ENCODE data around the gene NRIP1.
"Not testable (repeated sequence)": the region's sequence is repeated elsewhere in the genome, so short reads cannot be mapped to it uniquely, and the experiment has no call there.

NRIP1 gene

DNA sequence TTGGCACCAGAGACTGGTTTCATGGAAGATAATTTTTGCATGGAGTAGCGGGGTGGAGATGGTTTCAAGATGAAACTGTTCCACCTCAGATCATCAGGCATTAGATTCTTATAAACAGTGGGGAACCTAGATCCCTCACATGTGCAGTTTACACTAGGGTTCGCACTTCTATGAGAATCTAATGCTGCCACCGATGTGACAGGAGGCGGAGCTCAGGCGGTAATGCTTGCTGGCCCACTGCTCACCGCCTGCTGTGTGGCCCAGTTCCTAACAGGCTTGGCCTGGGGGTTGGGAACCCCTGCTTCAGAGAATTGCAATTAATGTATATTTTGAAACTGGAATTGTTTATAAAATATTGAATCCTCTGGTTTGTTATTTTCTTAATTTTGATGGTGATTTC is 92.1 kb downstream of the NRIP1 start:
- no peak for DNase-seq (ENCODE audit: low read depth)

DNA sequence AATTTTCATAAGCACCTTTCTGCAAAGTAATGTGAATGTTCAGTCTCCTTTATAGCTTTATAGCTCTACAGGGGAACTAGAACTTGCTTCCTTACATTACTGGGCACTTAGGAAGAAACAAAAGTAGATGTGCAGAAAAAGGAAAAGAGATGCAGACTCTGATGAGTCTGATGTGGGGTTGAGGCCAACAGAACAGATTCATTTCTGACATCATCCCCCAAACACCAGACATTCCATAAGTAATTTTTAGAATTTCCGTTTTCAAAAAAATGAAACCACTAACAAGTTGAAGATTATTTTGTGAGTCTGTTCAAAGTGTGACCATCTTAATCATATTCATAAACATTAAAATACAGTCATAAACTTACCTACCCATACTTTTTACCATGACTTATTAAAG is 96.0 kb downstream of the NRIP1 start:
- no peak for DNase-seq (ENCODE audit: low read depth)

- DNase-seq (ENCODE audit: low read depth): no peak
Measured at GRCh38 chr21:14968029-14968428, 96.8 kb downstream of the NRIP1 start.

DNA sequence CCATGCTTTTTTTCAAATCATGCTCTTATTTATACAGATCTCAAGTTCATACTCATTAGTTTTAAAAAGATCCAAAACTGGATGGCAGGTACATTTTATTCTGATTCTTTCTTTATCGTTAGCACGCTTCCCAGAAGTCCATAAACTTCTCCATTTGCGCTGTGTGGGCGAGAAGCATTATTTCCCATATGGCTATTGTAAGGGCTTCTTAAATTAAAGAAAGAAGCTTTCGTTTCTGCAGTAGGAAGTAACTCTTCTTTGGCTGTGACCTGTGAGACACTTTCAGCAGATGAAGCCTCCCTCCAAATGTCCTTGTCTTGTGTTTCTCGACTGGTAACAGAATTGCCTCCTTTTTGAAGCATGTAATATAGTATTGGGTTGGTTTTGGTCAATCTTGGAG is 100.2 kb downstream of the NRIP1 start:
- DNase-seq (ENCODE audit: low read depth): no peak

- no peak for DNase-seq (ENCODE audit: low read depth)
Measured at GRCh38 chr21:14962217-14962616, 102.6 kb downstream of the NRIP1 start.

DNA sequence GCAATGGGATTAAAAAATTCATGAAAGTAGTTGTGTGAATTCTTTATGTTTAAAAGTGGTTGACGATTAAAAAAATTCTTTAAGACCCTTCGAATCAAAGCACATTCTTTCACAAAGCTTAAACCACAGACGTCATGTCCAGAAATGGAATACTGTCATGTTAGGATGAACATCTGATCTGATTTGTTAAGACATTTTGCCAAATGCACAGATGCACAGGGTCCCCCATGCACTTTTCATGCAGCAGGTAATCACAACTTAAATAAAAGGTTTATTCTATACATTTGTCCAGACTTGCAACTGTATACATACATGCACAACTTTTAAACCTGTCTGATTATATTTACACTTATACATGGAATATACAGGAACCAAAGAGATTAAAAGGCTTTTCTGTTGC is 103.3 kb downstream of the NRIP1 start:
- DNase-seq (ENCODE audit: low read depth): no peak

GRCh38 chr21:14959343-14959742 is 105.5 kb downstream of the NRIP1 start:
- no peak for DNase-seq (ENCODE audit: low read depth)

DNA sequence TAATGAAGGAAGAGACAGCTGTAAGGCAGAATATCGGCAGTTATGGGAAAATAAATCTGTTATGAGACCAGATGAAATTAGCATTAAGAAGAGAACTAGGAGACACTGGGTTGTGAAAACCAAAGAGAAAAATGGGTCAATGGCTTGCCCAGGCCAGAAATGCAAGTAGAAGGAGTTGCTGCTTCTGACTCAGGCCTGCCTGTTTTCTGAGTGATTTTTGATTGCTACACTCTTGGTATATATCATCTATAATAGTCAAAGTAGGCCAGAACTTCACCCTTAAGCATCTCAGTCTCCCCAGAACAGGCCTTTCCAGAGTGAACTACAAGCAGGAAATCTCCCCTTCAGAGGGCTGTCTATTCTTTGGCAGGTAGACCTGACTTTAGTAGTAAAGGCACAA is 107.0 kb downstream of the NRIP1 start:
- no peak for DNase-seq (ENCODE audit: low read depth)

DNA sequence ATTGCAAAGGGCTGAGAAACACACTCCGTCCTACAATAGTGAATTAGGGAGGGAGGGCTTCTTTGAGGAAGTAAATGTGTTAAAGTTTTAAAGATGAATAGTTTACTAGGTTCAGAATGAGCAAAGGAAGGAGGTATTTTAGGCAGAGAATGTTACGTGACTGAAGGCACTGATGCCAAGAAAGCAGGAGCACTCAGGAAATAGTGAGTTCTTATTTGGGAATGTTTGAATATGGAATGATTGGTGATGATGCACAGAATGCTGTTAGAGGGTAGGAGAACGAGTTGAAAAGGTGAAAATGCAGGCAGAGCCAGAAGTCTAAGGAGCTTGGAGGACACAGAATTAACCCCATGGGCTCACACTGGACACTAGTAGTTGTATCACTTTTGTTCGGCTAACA is 108.0 kb downstream of the NRIP1 start:
- no peak for DNase-seq (ENCODE audit: low read depth)

- DNase-seq (ENCODE audit: low read depth): no peak
Measured at GRCh38 chr21:14955936-14956520, 108.8 kb downstream of the NRIP1 start.

DNA sequence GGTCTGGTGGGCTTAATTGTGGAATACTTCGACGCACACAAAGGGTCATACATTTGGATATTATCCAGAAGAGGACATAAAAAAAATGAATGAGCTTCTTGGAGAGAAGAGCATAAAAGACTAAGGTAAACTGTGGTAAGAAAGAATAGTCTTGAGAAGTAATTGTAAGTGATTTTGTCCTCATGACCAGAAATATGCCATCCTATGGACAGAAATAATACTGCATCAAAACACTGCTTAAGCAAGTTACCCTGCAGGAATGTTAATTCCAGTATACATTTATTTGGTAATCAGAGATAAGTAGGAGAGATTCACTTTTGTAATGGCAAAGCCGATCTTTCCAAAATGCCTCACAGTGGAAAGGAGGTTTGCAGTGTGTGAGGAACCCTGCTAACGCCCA is 111.9 kb downstream of the NRIP1 start:
- no peak for DNase-seq (ENCODE audit: low read depth)

DNA sequence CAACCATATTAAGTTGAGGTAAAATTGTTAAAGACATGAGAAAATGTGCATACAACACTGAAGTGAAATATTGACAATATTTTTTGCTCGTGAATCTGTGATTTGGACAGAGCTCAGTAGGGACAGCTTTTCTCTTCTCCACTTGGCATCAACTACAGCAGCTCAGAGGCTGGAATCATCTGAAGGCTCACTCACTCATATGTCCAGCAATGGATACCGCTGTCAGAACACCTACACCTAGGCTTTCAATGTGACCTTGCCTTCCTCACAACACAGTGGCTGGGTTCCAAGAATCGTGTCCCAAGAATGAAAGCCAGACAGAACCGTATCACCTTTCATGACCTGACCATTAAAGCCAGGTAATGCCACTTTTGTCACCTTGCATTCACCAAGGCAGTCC is 115.2 kb downstream of the NRIP1 start:
- no peak for DNase-seq (ENCODE audit: low read depth)

DNA sequence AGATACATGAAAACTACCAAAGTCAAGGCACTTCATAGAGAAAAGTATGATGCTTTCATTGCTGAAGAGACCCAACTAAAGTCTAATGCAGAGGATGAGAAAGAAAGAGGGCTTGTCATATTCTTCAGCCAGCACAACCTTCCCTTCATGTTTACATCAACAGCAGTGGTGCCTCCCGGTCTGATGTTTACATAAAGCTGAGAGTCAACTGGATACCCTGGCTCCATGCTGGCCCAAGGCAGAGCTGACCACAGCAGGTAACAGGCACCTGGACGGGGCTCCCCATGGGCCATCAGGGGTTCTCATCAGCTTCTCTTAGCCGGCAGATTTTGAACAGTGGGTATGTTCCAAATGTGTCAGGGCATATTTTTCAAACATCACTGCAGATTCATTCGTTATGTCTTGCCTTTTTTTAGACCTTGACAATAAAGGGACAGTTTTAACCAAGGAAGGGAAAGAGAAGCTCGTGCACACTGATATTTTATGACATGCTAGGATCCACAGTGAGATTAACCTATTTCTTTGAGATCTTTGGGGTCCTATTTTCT is 117.1 kb downstream of the NRIP1 start:
- no peak for DNase-seq (ENCODE audit: low read depth)

DNA sequence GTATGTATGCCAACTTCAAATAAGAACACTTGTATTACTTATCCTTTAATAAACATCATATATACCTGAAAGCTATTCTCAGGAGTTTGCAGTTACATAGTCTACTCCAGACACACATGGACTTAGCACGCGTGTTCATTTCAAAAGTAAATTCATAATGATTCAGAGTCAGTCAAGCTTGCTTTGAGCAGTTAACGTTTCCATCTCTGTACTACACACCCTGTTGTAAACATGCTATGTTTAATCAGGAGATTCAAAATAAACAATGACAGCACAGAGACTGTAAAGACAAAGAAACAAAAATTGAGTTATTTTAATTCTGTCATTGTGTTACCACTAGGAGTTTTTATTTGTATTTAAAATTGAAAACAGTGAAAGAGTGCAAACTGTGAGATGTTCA is 119.6 kb downstream of the NRIP1 start:
- DNase-seq (ENCODE audit: low read depth): no peak

DNA sequence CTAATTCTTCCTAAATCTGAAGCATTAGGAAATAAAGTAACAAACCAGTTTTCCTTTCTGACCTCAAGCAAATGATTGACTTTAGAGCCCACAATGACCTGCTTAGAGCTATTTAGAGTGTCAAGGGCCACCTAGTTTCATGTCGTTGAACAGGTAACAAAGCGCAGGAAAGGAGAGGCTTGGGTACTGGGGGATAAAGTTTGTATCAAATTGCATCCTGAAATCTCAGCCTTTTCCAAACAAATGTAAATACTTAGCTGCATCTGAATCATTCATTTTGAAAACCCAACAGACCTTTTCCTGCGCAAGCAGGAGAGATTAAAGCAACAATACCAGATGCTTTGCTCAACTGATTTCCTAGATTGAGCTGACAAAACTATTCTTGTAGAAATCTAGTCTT is 121.2 kb downstream of the NRIP1 start:
- DNase-seq (ENCODE audit: low read depth): no peak

DNA sequence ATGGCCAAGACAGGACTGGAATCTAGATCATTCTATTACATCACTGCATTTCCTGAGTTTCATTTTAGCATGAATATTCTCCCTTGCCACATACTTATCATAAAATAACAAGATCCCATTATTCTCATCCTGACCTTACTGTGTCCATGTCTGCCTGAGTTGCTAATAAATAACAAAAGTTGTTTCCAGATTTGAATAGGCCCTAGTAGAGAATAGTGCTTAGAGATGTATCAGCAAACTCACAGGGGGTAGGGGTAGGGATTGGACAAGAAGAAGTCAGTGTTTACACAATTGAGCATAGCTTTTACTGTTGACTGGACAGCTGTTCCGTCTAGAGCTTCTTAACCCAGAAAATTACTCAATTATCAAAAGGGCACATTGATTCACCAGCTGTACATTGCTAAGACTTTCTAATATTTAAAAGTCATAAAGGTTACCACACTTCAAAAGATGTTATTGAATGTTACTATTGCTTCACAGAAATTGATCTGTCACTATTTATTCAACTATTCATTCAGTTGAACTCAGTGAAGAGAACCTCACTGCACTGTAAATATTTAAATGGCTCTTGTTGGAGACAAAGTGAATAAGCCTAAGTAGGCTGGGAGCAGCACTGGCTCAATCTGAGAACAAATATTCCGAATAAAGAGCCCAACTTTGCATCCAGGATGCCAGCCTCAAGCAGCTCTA is 121.9 kb downstream of the NRIP1 start:
- no peak for DNase-seq (ENCODE audit: low read depth)

DNA sequence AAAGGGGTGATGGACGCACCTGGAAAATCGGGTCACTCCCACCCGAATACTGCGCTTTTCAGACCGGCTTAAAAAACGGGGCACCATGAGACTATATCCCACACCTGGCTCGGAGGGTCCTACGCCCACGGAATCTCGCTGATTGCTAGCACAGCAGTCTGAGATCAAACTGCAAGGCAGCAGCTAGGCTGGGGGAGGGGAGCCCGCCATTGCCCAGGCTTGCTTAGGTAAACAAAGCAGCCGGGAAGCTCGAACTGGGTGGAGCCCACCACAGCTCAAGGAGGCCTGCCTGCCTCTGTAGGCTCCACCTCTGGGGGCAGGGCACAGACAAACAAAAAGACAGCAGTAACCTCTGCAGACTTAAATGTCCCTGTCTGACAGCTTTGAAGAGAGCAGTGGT is 137.5 kb downstream of the NRIP1 start:
- not testable (repeated sequence) for DNase-seq (ENCODE audit: low read depth)

GRCh38 chr21:14926186-14926585 is 138.6 kb downstream of the NRIP1 start:
- no peak for DNase-seq (ENCODE audit: low read depth)

DNA sequence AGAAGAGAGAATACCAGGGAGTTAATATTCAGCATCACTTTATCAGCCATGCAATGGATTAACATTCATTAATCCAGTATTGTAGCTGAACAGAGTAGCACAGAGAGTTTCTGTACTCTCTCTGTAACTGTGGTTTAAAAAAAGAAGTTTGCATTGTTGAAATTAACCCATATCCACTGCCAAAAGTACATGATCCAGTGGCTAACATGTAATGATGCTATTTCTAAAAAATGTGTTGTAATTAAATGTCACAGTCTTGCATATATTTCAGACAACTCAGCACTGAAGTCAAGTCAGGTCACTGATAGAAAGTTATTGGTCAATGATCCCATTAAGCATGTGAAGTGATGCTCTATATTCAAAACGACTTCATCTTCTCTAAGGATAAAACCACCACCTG is 141.3 kb downstream of the NRIP1 start:
- no peak for DNase-seq (ENCODE audit: low read depth)

- DNase-seq (ENCODE audit: low read depth): no peak
Measured at GRCh38 chr21:14922980-14923379, 141.8 kb downstream of the NRIP1 start.

DNA sequence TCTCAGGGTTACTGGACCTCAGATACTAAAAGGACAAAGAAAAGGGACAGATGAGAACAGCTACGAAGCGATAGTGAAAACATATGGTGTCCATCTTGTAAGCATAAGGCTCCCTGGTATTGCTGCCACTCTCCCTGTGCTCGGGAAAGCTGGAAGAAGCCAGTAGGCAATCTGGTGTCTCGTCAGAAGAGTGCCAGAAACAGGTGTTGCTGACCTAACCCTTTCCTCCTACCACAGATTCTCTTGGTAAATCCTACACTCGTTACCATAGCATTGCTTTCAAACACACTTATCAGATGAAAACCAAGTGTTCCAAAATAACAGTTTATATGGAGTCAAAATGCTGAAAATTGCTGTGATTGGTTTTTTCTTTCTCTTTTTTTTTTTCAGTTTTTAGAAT is 146.3 kb downstream of the NRIP1 start:
- DNase-seq (ENCODE audit: low read depth): no peak

DNA sequence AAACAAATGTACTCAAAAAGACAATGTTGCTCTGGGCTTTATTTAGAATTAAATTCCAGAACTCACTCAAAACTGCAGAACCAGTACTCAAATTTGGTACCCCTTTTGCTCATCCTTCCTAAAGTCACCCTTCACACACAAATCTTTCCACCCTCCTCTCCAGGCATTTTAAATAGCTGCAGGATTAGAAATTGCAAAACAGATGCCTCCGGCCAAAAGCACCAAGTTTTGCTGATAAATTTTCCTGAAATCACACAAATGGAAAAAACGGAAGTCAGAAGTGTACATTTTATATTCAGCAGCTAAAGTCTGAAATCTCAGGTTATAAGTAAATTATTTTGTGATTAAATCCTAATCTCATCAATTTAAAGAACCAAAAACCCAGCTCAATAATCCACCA is 147.0 kb downstream of the NRIP1 start:
- no peak for DNase-seq (ENCODE audit: low read depth)

GRCh38 chr21:14916676-14917141 is 148.1 kb downstream of the NRIP1 start:
- no peak for DNase-seq (ENCODE audit: low read depth)

- DNase-seq (ENCODE audit: low read depth): no peak
Measured at GRCh38 chr21:14913638-14914037, 151.2 kb downstream of the NRIP1 start.

Measured in activated T-cell treated with anti-CD3 and anti-CD28 coated beads for 24 hours (primary cell).